KBM-7 (cell line): Measurements from ENCODE around the gene ELMOD3.
"Not testable (repeated sequence)": the region's sequence is repeated elsewhere in the genome, so short reads cannot be mapped to it uniquely, and the experiment has no call there.

Source experiments
- DNase-seq: peaks from one replicate; pipeline ENCODE4 v3.0.0-alpha.2; 2015
- in situ Hi-C: fragments of 300-500 bp; cut with MboI; formaldehyde crosslinking; loops from 2 replicates; pipeline ENCODE4 v1.14.3; 2020; ENCODE audit warnings: low sequenced_read_pairs, low pct_unique_long_range_greater_than_20kb, mixed read lengths

The ELMOD3 gene

DNA sequence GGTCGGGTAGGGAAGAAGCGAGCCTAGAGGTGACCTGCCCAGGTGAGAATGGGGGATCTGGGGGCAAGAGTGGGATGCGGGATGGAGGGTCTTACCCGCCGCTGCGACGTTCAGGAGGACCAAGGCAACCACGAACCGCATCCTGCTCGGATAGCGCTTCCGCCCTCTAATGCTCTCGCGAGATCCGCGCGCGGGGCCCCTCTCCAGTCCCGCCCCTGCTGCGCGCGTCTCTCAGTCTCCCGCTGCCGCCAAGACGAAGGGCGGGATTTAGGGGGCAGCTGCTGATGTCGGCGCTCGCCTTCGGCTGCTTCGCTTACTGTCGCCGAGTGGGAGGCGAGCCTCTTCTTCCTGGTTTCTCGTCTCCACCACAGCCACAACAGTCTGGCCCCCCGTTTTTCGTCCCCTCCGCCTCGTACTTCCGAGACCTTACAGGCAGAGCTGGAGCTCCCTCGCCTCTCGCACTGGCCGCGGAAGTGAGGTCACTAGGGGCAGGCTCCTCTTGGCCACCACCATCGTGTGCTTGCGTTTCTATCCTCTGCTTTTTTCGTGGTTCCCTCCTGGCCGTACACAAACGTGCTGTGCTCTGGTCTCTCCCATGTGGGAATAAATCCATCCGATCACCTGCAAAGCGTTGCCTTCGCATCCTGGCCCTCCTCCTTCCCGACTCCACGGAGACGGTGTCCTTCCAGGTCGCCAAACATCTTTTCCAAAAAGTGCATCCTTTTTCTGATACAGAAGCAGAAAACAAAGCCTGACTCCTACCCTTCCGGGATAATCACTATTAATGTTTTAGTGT, 26.5 kb upstream of the ELMOD3 start, which contains the start of gene TGOLN2:
Gene TGOLN2 (minus strand): TSS at position 168 of the 796 bp plus-strand sequence. CDS start 27 bp downstream, at position 141.
- in situ Hi-C loops, result no loop called here
- peak; percentile 95 for DNase-seq

DNA sequence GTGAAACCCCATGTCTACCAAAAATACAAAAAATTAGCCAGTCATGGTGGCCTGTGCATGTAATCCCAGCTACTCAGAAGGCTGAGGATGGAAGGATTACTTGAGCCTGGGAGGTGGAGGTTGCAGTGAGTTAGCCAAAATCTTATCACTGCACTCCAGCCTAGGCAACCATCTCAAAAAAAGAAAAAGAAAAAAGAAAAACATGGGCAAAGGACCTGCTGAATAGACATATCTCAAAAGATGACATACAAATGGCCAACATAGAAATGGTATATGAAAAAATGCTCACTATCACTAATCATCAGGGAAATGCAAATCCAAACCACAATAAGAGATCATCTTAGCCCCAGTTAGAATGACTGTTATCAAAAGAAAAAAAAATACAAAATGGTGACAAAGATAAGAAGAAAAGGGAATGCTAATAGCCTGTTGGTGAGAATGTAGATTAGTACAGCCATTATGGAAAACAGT, 25.4 kb upstream of the ELMOD3 start:
- no peak for DNase-seq
- in situ Hi-C loops, result no loop called here

DNA sequence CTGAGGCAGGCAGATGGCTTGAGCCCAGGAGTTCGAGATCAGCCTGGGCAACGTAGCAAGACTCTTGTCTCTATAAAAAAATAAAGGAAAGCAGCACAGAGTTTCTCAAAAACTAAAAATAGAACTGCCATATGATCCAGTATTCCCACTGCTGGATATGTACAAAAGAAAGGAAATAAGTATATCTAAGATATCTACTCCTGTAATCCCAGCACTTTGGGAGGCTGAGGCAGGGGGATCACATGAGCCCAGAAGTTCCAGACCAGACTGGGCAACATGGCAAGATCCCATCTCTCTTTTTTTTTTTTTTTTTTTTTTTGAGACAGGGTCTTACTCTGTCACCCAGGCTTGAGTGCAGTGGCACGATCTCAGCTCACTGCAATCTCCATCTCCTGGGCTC, 24.9 kb upstream of the ELMOD3 start:
- in situ Hi-C loops, result not testable (repeated sequence)

DNA sequence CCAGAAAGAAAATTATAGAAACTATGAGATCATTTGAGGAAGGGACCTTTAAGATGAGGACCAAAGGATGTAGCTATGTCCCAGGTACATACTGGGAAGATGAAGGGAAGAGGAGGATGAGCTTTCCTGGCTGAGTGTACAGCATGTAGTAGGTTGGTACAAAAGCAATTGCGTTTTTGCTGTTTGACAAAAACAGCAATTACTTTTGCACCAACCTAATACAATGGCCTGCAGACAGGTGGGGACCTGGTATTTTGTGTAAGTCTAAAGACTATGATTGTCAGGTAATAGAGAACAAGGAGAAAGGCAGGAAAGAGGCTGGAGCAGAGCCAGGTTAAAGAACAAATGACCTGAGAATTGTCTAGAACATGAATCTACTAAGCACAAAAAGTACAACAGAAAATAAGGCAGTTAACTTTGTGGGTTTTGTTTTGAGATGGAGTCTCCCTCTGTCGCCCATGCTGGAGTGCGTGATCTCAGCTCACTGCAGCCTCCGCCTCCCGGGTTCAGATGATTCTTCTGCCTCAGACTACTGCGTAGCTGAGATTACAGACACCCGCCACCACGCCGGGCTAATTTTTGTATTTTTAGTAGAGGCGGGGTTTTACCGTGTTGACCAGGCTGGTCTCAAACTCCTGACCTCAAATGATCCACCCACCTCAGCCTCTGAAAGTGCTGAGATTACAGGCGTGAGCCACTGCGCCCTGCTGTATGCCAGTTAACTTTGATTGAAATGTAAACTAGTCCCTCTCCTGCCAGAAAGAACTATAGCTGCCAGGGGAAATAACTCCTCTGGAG, 23.5 kb upstream of the ELMOD3 start:
- in situ Hi-C loops, result no loop called here
- DNase-seq, result no peak

More for the DNA sequence above, 24.9 kb upstream of the ELMOD3 start:
- DNase-seq, result not testable (repeated sequence)

DNA sequence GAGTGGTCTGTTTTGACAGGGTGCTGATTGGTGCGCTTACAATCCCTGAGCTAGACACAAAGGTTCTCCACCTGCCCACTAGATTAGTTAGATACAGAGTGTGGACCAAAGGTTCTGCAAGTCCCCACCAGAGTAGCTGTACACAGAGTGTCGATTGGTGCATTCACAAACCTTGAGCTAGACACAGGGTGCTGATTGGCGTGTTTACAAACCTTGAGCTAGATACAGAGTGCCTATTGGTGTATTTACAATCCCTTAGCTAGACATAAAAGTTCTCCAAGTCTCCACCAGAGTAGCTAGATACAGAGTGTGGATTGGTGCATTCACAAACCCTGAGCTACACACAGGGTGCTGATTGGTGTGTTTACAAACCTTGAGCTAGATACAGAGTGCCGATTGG, 20.7 kb upstream of the ELMOD3 start:
- in situ Hi-C loops, DNase-seq: not testable (repeated sequence)

DNA sequence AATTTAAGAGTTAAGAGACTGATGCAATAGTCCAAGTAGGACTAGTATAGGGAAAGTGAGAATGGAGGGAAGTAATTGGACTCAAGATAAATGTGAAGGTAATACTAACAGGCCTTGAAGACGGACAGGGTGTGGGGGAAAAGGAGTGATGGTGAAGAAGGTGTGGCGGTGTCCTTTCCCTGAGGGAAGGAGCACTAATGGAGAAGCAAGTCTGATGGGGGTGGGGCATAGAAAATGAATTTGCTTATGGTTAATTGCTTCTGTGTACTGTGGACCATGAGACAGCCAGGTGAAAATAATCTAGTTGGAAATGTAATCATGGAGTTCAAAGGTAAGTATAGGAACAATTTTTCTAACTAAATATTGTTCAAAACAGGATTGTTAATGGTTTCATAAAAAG, 19.6 kb upstream of the ELMOD3 start:
- no peak for DNase-seq
- in situ Hi-C loops, result no loop called here

DNA sequence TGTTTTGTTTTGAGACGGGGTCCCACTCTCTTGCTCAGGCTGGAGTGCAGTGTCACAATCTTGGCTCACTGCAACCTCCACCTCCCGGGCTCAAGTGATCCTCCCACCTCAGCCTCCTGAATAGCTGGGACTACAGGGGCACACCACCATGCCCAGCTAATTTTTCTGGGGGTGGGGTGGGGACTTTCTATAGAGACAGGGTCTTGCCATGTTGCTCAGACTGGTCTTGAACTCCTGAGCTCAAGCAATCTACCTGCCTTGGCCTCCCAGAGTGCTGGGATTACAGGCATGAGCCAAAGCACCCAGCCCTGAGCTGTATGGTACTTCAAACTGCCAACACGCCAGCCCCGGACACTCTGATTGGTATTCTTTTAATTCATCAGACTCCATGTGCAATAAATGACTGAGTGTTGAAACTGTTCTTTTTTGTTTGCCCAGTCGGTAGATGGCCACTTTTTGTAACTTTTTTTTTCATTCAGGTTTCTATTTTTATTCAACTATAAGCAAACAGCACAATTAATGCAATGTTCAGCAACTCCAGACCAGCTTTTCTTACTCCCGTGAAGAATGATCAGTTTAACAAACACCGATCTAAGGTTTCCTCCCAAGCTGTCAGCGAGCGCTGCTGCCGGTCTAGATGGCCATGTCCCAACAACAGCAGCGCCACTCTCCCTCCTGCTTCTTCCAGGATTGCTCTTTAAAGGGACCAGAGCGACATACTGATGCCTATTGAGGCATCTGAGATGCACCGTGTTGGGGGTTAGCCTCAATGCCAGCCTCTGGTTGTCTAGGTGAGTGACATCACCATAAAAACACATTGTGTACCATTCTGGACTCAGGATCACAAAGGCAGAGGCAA, 14.3 kb upstream of the ELMOD3 start:
- in situ Hi-C loops, result no loop called here
- DNase-seq, result no peak

DNA sequence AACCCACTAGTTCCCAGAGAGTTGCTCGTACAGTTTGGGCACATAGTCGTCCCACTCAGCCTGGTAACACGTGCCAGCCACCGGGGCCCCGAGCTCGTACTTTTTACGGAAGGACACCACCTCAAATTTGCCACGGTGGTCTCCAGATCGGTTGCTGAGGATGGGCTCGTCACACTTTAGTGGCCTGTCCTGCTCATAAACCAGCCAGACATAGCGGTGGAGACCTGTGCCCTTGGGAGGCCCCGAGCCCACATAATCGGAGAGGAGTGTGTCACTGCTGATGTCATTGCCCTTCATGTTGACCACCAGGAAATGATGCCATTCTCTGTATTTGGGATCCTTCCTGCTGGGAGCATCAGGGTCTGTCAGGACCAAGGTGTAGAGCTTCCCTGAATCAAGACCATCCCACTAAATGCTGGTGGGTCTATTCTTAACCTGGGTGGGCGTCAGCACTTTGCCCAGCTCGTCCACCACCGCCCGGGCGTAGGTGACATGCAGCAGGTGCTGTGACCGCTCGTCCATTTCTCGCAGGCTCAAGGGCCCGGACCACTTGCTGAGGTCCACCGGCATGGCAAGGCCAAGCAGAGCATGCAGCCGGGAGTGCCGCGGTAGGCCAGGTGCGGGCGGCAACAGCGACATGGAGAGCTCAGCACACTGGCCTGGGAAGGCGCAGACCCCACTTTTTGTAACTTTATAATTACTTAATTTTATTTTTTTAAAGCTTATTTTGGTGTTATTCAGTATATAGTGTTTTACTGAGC, 13.1 kb upstream of the ELMOD3 start:
- DNase-seq, result no peak
- in situ Hi-C loops, result no loop called here

DNA sequence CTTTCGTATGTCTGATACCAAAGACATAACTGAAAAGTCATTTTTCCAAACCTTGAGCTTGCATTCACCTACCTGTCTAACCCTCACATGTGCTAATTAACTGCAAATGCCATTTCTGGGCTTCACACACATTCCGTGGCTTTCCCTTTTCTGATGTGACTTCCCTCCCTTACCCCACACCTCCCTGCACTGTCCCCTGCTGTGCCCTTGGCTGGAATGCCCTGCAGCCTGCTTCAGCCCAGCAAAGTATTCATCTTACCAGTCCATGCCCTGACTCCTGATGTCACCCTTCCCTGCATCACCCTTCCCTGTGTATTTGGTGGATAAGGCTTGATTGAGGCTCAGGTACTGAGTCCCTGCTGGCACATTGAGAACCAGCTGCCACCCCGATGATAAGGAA, 12.4 kb upstream of the ELMOD3 start:
- no peak for DNase-seq
- in situ Hi-C loops, result no loop called here

DNA sequence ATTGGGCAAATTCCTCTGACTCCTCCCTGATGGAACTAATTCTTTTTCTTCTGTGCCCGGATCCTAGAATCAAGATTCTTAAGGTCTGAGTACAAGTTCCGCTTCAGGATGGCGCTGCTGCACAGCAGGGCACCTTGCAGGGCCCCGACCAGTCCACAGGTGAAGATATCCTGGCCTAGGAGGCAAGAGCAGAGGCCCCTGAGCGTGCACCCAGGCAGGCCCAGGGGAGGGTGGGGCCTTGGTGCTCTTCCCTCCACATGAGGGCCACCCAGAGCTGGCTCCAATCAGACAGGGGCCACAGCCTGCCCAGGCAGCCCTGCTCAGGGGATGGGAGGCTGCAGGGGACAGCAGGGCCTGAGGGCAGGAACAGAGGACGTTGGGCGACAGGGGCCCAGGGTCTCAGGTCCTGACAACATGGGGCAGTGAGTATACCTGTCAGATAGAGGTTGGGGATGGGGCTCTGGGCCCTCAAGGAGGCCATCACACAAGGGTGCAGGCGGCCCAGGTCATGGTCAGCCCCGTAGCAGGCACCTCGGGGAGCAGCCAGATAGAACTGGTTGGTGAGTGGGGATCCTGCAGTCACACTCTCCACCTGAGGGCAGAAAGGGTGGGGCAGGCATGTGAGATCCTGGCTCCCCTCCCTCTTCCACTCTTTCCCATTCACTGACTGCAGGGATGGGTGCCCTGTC, 11.2 kb upstream of the ELMOD3 start:
- in situ Hi-C loops, DNase-seq: not testable (repeated sequence)

DNA sequence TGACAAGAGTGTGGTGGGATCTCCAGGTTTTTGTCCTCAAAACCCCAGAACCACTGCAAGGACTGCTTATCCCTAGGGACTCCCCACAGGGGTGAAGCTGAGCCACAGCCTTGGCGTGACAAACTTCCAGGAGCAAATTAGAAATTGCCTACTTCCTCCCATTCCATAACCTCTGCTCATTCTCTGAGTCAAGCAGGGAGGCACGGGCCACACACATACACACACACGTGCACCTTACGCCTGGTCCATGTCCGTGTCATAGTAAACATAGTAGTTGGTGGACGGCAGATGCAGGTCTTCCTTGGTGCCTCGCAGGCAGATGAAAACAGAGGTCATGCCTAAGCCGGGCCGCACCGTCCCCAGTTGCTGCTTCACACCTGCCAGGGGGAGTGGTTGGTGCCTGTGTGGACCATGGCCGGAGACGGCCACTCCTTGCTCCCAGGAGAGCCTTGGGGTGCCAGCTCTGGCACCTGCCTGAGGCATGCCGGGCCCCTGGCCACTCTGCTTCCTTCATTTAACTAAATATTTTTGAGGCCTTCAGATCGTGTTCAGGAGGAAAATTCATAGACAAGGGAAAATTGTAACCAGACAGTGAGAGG, 10.1 kb upstream of the ELMOD3 start:
- no peak for DNase-seq
- in situ Hi-C loops, result no loop called here

DNA sequence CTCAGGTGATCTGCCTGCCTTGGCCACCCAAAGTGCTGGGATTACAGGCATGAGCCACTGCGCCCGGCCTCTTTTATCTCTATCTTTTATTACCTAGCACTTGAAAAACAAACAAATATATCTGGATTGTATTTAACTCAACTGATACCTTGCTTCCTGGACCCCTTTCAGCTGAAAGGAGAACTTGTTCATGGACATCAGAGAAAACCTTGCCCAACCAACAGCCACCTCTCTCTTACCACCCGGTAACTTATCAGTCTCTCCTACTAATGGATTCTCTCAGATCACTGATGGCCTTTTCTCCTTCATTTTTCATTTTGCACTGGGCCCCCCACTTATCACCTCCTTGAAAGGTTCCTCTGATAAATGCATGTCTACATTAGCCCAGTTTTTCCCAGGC, 7.0 kb upstream of the ELMOD3 start:
- in situ Hi-C loops, result no loop called here
- no peak for DNase-seq

DNA sequence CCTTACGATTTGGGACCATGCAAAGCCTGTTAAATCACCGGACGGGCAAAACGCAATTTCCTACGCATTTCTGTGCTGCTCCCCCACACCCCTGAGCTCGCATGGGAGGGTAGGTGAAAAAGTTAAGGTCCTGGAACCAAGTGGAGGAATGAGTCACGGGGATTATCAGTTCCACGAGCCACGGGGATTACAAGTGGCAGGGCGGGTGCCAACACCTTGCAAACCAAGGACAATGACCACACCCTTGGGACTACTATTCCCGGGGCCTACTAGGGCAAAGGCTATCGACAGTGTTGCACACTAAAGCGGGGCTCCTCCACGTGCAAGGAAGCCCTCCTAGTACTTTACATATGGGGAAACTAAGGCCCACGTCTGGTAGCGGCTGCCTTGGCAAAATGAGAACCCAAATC, 688 bp upstream of the ELMOD3 start:
- DNase-seq, result no peak
- in situ Hi-C loops, result no loop called here

DNA sequence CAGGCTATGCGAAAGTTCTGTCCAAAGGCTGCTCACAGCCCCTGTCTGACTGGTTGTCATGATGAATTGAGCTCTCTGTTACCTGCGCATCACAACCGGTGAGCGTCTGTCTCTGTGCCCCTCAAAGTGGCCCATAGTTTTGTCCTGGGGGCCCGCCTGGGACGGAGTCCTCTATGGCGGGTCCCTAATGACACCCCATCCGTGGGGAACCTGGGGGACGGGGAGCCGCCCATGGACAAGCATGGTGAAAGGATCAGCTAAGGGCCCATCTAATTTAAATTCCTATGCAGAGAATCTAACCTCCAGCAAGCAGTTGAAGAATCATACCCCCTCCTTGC, 473 bp downstream of the ELMOD3 start:
- in situ Hi-C loops, result no loop called here
- no peak for DNase-seq

DNA sequence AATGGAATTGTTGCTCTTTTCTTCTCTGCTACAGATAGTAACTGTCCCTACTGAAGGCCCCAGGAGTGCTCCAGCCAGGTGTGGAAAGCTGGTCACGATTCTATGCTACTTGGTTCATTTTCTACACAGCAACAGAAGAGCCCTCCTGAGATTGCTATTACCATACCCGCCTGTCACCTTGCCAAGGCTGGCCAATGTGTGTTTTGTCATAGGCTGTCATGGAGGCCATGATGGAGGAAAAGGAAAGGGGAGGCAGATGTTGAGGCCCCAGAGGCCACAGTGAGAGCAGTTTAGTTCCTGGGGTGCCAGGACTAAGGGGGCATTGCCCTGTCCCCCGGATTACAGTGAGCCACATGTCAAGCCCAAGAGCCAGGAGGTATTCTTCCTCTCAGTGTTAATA, 952 bp downstream of the ELMOD3 start:
- no peak for DNase-seq

DNA sequence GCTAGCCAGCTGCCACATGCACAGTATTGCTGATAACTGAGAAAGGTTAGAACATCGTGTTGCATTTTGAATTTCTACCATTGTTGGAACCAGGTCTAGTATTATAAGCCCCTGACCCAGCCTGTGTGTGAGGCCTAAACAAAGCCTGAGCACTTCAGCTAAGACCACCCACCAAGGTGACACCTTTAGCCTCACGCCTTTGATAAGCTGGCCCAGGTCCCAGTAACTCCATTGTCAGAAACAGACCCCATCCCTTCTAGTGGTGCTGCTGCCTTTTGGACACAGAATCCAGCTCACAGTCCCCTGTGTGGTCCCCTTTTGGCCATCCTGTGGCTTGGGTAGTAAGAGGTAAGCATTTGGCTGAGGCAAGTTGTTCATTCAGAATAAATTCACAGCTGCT, 1.6 kb downstream of the ELMOD3 start:
- no peak for DNase-seq
- in situ Hi-C loops, result no loop called here

More for the DNA sequence above, 952 bp downstream of the ELMOD3 start:
- in situ Hi-C loops, result no loop called here

DNA sequence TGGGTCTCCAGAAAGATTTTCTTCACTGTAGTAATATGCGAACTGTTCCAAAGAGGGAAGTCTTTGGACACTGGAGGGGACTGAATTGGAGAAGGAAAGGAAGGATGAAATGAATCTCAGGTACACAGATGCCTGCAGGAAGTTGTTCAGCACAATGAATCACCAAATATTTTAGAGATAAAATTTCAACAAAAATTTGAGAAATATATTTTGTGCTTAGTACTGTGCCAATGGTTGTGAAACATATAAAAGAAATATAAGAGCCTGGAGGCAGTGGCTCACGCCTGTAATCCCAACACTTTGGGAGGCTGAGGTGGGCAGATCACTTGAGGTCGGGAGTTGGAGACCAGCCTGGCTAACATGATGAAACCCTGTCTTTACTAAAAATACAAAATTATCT, 3.2 kb downstream of the ELMOD3 start:
- DNase-seq, result no peak
- in situ Hi-C loops, result no loop called here
